Myocyte (in vitro differentiated cells): Measurements from ENCODE around the gene PRM2. TPM values are rescaled to one million over a fixed set of nuclear protein-coding genes. Genes with fewer than 3 reads are reported as not detected.
"Not testable (repeated sequence)": the region's sequence is repeated elsewhere in the genome, so short reads cannot be mapped to it uniquely, and the experiment has no call there.

ENCODE experiments used
- DNase-seq: peaks from one replicate; pipeline ENCODE4 v3.0.0-alpha.2; 2012; ENCODE audit warnings: low read depth
- total RNA-seq: library from RNA; depleted of rRNA; stranded (reverse); fragments of >200 nt; gene quantifications from 2 replicates; pipeline ENCODE4 v1.2.3, GENCODE V29; 2014

The PRM2 gene
- total RNA-seq, 1 donor from 2014 or later = not detected

DNA sequence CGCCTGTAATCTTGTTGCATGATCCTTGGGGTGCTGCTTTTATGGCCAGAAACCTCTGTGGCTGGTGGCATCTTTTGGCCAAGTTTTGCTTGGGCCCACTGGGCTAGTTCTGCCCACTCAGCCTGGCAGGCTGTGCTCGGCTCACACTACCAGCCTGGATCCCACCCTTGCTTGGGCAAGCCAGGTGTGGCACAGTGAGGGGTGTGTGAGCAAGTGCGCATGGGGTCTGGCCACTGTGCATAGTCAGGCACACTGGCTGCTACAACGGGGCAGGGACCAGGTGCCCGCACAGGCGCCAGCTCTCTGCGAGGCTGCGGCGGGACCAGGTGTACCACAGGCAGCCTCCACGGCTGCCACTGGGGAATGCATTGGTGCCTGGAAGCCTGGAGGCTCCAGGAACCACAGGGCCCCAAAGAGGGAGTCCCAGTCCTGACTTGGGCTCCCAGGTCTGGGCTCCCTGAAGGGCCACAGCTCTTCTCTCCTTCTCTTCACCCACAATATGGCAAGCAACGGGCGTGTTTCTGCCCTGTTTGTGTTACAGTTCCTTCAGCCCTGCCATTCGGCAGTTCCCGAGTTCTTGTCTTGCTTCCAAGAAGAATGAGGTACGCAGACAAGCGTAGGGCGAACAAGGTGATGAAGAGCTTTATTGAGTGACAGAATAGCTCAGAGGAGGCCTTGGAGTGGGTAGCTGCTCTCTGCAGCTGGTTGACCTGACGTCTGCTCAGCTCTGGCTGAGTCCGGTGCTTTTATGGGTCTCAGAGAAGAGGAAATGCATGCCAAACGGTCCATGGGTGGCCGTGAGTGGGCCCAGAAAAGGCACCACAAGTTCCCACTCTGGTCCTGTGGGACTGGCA lies 31.6 kb upstream of the PRM2 start:
- no peak for DNase-seq

GRCh38 chr16:11306997-11307638 lies 30.8 kb upstream of the PRM2 start:
- no peak for DNase-seq

DNA sequence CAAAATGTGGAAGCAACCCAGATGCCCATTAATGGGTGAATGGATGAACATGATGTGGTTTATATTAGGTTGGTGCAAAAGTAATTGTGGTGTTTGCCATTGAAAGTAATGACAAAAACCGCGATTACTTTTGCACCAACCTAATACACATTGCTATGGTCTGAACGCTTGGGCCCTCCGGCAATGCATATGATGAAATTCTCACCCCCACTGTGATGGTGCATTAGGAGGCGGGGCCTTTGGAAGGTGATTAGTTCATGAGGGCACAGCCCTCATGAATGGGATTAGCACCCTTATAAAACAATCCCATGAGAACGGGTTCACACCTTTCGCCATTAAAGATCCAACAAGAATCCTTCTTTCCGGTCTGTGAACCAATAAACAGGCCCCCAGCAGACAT lies 30.1 kb upstream of the PRM2 start:
- no peak for DNase-seq

- no peak for DNase-seq
Measured at GRCh38 chr16:11303405-11304138, 27.3 kb upstream of the PRM2 start.

- no peak for DNase-seq
Measured at GRCh38 chr16:11302977-11303376, 26.7 kb upstream of the PRM2 start.

- peak; percentile 60 for DNase-seq
Measured at GRCh38 chr16:11301645-11302501, 25.6 kb upstream of the PRM2 start.

GRCh38 chr16:11300560-11300892 lies 24.2 kb upstream of the PRM2 start:
- DNase-seq = no peak

DNA sequence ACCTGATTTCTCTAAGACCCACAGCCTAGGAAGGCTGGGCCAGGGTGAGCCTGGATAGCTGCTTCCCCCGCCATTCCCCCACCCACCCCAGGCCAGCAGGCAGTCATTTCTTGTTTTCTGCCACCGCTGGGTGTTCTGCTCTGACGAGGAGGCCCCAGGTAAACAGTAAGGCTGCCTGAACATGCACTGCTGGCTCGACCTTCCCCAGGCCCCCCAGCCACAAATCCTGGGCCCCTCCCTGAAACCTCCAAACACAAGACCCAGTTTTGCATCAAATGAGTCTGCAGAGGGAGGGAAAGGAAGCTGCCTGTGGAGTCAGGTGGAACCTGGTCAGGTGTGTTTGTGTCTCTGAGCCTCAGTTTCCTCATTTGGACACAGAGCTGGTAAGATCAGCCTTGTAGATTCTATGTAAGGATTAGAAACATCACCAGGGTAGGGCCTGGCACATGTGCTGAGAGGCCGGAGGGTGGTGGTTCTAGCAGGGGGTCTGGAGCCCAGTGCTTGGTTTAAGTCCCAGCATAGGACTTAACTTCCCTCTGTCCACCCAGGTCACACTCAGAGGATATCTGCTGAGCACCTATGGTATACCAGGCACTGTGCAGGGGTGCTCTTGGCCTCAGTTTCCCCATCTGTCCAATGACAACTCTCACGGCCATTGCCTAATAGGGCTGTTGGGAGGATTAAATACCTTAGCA lies 23.7 kb upstream of the PRM2 start:
- DNase-seq = no peak

DNA sequence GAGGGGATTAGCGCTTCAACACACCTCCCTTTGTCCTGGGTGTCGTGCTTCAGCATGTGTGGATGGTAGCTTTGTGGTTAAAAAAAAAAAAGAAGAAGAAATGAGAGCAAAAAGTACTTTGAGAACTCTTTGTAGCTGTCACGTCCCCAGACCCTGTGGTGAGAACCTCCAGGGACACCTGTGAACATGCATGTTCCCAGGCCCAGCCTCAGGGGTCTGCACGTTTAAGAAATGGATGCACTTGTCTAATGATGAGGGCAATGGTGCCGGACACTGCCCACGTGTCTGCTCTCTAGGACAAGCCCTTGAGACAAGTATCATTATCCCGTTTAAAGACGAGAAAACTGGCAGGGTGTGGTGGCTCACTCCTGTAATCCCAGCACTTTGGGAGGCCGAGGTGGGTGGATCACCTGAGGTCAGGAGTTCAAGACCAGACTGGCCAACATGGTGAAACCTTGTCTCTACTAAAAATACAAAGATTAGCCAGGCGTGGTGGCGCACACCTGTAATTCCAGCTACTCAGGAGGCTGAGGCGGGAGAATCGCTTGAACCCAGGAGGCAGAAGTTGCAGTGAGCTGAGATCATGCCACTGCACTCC lies 22.8 kb upstream of the PRM2 start:
- not testable (repeated sequence) for DNase-seq

DNA sequence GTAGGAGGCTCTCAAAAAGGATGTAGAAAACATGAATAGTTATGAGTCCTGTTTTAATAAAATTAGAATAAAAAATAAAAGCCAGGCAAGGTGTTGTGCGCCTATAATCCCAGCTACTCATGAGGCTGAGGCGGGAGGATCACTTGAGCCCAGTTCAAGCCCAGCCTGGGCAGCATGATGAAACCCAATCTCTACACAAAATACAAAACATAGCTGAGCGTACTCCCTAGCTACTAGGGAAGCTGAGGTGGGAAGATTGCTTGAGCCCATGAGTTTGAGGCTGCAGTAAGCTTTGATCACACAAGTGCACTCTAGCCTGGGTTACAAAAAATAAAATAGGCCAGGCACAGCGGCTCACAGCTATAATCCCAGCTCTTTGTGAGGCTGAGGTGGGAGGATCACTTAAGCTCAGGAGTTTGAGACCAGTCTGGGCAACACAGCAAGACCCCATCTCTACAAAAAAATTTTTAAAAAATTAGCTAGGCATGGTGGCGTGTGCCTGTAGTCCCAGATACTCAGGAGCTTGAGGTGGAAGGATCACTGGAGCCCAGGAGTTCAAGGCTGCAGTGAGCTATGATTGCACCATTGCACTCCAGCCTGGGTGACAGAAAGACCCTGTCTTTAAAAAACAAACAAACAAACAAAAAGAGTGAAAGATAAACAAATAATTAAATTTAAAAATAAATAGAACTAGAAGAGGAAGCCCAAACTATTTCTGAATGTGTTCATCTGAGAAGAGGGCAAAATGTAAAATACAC lies 22.0 kb upstream of the PRM2 start:
- DNase-seq = no peak

- peak; percentile 63 for DNase-seq
Measured at GRCh38 chr16:11297492-11298142, 21.3 kb upstream of the PRM2 start.

DNA sequence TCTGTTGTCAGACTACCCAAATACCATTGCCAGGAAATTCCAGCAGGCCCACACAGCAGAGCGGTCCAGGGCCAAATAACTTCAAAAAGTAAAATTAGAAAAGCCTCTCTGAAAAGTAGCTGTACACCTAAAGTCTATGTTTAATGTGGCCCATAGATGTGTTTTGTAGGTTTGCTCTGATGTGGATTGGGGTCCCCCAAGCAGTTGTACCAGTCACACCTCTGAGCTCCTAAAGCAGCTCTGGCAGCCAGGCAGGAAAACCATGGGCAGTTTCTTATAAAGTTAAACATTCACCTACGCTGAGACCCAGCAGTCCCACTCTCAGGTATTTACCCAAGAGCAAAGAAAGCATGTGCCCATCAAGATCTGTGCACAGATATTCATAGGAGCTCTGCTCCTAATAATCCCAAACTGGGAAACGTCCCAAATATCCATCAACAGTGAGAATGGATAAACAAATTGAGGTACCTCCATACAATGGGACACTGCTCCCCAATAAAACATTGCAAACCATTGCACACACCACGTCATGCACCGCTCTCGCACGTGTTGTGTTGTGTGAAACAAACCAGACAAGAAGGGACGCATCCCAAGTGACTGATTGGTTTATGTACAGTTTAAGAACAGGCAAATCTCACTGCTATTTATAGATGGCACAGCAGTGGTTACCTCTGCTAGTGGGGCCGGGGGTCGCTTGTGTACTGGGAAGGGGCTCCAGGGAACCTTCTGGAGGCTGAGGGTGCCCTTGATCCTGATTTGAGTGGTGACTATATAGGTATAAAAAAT lies 20.6 kb upstream of the PRM2 start:
- DNase-seq = no peak

- DNase-seq = no peak
Measured at GRCh38 chr16:11296351-11296705, 20.0 kb upstream of the PRM2 start.

DNA sequence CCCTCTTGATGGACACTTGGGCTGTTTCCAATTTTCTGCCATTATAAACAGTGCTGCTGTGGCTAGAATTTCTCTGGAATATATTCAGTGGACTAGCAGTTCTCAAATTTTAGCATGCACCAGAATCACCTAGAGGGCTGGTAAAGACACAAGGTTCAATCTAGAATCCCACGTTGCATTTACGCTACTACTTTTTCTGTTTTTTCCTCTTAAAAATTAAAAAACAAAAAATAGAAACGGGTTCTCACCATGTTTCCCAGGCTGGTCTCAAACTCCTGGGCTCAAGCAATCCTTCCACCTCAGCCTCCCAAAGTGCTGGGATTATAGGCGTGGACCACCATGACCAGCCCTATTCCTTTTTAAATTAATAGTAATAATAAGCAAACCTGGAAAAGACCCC lies 19.4 kb upstream of the PRM2 start:
- no peak for DNase-seq

GRCh38 chr16:11292076-11292748 lies 15.9 kb upstream of the PRM2 start:
- DNase-seq = no peak

DNA sequence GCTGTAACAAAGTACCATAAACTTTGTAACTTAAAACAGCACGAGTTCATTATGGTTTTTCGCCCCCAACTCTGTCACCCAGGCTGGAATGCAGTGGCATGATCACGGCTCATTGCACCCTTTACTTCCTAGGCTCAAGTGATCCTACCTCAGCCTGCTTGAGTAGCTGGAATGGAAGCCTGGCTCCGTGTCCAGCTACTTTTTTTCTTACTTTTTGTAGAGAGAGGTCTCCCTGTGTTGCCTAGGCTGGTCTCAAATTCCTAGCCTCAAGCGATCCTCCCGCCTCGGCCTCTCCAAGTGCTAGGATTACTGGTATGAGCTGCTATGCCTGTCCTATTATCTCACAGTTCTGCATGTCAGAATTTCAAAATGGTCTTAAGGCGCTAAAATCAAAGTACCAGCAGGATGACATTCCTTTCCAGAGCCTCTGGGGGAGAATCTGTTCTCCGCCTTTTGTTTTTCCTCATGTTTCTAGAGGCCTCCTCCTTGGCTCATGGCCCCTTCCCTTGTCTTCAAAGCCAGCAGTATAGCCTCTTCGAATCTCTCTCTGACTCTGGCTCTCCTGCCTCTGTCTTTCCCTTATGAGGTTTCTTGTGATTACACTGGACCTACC lies 14.9 kb upstream of the PRM2 start:
- DNase-seq = no peak
